ENCODE data around the gene SMPD1.
"Not testable (repeated sequence)": the region's sequence is repeated elsewhere in the genome, so short reads cannot be mapped to it uniquely, and the experiment has no call there.

Gene SMPD1

DNA sequence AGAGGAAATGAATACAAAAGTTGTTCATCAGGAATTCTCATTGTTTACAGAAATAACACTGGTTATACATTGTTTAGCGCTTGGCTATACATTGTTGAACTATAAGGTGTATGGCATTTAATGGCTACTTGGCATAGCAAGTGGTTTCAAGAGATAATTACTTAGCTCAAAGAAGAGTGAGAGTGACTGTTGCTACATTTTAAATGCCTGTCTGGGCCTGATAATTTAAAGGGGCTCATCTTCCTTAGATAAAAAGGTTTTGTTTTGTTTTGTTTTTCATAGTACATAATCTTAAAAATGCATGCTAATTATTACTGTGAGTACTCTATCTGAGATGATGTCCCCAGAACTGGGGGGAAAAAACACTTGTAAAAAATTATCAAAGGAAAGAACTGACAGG is 1.5 kb upstream of the SMPD1 start:
- DNase-seq (ENCODE audit: low read depth, low spot score): no peak

DNA sequence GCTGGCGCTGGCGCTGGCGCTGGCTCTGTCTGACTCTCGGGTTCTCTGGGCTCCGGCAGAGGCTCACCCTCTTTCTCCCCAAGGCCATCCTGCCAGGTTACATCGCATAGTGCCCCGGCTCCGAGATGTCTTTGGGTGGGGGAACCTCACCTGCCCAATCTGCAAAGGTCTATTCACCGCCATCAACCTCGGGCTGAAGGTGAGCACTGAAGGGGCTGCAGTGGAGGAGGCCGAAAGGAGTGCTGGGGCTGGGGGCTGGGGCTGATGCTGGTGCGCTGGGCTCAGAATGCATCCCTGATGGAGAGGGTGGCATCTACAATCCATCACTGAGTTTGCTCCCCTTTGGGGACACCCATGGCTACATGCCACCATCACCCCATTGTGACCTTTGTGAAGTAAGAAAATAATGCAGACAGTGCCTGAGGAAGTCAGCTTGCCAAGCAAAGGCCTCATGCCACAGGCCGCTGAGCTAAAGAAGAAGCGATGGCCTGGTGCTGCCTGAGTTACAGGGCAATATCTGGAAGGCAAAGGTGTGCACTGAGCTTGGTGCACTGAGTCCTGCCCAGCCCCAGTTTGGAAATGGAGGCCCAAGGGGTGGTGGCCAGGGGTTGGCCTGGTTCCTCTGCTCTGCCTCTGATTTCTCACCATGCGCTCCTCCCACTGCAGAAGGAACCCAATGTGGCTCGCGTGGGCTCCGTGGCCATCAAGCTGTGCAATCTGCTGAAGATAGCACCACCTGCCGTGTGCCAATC is 620 bp downstream of the SMPD1 start:
- no peak for DNase-seq (ENCODE audit: low read depth, low spot score)

DNA sequence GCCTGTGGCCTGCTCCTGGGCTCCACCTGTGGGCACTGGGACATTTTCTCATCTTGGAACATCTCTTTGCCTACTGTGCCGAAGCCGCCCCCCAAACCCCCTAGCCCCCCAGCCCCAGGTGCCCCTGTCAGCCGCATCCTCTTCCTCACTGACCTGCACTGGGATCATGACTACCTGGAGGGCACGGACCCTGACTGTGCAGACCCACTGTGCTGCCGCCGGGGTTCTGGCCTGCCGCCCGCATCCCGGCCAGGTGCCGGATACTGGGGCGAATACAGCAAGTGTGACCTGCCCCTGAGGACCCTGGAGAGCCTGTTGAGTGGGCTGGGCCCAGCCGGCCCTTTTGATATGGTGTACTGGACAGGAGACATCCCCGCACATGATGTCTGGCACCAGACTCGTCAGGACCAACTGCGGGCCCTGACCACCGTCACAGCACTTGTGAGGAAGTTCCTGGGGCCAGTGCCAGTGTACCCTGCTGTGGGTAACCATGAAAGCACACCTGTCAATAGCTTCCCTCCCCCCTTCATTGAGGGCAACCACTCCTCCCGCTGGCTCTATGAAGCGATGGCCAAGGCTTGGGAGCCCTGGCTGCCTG is 1.4 kb downstream of the SMPD1 start:
- no peak for DNase-seq (ENCODE audit: low read depth, low spot score)

- not testable (repeated sequence) for DNase-seq (ENCODE audit: low read depth, low spot score)
Observed at GRCh38 chr11:6392251-6392650, 2.0 kb downstream of the SMPD1 start.

DNA sequence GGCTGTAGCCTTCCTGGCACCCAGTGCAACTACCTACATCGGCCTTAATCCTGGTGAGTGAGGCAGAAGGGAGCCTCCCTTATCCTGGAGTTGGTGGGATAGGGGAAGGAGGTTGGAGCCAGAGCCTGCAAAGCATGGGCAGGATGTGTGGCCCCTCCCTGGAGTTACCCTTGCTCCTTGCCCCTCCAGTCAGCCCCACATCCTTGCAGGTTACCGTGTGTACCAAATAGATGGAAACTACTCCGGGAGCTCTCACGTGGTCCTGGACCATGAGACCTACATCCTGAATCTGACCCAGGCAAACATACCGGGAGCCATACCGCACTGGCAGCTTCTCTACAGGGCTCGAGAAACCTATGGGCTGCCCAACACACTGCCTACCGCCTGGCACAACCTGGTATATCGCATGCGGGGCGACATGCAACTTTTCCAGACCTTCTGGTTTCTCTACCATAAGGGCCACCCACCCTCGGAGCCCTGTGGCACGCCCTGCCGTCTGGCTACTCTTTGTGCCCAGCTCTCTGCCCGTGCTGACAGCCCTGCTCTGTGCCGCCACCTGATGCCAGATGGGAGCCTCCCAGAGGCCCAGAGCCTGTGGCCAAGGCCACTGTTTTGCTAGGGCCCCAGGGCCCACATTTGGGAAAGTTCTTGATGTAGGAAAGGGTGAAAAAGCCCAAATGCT is 3.9 kb downstream of the SMPD1 start:
- DNase-seq (ENCODE audit: low read depth, low spot score): no peak

DNA sequence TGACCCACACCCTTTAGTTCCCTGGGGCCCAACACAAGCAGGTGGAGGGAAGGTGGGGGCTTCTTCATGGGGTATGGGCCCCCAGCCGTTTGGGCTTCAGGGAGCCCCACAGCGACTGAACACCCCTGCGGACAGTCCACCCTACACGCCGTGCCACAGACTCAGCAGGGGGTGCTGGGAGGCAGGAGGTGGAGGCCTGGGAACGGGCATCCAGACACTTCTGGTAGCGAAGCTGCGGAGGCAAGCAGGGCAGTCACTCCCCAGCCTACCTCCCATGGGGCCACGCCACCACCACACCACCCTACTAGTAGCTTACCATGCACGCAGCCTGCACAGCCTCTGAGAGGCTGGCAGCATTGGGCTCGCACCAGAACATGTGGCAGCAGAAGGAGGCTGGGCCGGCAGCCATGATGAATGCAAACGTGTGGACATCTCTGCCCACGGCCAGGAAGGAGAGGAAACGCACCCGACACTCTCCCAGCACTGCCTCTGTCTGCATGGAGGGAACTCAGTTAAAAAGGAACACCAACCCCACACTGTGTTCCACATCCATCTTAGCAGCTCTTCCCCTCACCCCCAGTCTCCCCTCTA is 5.3 kb downstream of the SMPD1 start:
- DNase-seq (ENCODE audit: low read depth, low spot score): no peak

DNA sequence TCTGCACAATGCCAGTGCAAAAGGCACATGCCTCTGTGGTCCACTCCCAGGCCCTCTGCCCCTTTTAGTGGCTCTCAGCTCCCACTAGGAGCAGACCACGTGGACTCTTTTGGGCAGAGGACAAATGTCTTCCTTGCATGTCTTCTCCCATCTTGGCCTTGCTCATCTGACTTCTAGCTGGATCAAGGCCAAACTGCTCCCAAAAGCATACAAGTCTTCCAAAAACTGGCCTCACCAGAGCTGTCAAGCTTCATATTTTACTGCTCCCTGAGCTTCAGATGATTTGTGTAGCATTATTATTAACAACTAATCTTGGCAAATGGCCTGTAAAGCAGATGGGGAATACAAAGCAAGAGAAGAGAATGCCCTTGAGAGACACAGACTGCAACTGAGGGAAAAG is 6.9 kb downstream of the SMPD1 start:
- no peak for DNase-seq (ENCODE audit: low read depth, low spot score)

- no peak for DNase-seq (ENCODE audit: low read depth, low spot score)
Observed at GRCh38 chr11:6397636-6398035, 7.4 kb downstream of the SMPD1 start.

GRCh38 chr11:6400431-6401345 is 10.4 kb downstream of the SMPD1 start:
- DNase-seq (ENCODE audit: low read depth, low spot score): no peak

DNA sequence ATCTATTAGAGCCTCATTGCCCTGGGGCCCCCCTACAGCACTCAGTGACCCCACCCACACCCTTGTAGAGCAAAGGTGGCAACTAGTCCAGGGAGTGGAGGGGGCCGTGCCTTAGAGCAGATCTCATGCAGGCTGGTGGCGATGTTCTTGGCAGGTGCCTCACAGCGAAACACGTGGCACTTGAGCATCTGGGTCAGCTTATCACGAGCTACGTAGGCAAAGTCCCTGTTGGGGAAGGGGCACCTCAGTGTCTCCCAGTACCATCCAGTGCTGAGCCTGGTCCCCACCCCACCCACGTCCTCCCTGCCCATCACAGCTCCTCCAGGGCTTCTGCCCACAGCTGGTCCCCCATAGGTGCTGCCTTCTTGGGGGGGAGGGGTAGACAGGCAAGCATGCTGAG is 11.2 kb downstream of the SMPD1 start:
- DNase-seq (ENCODE audit: low read depth, low spot score): no peak

DNA sequence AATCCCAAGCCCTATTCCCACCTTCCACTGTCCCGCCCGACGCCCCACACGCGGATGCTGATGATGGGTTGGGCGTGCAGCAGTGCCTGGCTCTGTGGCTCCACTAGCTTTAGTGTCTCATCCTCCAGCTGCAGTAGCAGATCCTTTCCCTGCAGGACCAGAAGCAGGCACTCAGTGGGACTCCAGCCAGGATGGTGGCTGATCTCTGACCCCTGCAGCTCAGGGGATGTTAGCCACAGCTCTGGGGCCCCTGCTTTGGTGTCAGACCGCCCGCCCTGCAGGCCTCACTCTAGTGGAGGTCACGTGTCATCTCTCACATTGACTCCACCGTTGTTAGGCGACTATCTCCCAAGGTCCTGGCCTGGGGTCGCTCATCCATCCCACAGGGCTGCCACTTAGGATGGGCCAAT is 11.8 kb downstream of the SMPD1 start:
- no peak for DNase-seq (ENCODE audit: low read depth, low spot score)

- DNase-seq (ENCODE audit: low read depth, low spot score): no peak
Observed at GRCh38 chr11:6402561-6402981, 12.3 kb downstream of the SMPD1 start.

GRCh38 chr11:6403539-6403938 is 13.3 kb downstream of the SMPD1 start:
- DNase-seq (ENCODE audit: low read depth, low spot score): no peak

DNA sequence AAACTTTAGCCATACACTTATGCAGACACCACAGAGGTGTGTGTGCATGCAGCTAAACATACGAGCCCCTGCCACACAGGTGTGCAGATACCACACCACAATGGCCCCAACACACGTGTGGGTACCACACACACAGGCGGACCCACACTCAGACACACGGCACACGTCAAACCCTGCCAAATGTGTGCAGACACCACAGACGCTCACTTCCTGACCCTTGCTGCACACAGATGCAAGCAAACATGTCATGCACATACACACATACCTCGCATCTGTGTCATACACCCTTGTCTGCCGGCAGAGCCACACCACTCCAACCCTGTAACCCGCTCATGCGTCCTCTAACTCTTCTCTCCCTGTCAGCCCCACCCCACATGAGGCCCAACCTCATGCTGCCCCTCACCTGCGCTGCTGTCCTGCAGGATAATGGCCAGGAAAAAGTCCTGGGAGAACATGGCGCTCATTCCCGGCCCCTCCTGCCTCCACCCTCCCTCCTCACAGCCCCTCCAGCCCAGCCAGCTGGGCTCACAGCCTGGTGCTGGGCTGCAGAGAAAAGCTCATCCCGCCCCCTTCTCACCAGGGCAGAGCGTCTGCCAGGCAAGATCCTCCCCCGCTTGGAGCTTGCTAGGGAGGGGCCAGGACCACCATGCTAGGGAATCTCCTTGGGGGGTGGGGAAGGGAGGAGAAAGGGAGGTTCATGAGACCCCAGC is 14.2 kb downstream of the SMPD1 start:
- DNase-seq (ENCODE audit: low read depth, low spot score): no peak

GRCh38 chr11:6405052-6405667 is 14.9 kb downstream of the SMPD1 start:
- DNase-seq (ENCODE audit: low read depth, low spot score): peak; percentile 75

- no peak for DNase-seq (ENCODE audit: low read depth, low spot score)
Observed at GRCh38 chr11:6405846-6406245, 15.6 kb downstream of the SMPD1 start.

DNA sequence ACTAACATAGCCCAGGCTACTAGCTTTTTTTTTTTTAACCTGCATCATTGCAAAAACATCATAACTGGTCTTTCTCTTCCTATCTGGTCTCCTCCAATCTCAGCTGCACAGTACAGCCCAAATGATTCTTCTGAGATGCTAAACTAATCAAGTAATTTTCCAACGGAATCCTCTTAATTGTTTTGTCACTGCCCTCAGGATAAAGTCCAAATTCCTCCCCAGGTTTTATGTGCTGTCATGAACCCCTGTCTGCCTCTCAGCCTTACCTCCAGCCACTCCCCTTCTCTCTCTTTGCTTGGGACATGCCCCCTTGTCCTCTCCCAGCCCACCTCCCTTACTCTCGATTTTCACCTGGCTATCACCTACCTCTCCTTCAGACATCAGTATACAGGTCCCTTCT is 16.1 kb downstream of the SMPD1 start:
- DNase-seq (ENCODE audit: low read depth, low spot score): no peak

DNA sequence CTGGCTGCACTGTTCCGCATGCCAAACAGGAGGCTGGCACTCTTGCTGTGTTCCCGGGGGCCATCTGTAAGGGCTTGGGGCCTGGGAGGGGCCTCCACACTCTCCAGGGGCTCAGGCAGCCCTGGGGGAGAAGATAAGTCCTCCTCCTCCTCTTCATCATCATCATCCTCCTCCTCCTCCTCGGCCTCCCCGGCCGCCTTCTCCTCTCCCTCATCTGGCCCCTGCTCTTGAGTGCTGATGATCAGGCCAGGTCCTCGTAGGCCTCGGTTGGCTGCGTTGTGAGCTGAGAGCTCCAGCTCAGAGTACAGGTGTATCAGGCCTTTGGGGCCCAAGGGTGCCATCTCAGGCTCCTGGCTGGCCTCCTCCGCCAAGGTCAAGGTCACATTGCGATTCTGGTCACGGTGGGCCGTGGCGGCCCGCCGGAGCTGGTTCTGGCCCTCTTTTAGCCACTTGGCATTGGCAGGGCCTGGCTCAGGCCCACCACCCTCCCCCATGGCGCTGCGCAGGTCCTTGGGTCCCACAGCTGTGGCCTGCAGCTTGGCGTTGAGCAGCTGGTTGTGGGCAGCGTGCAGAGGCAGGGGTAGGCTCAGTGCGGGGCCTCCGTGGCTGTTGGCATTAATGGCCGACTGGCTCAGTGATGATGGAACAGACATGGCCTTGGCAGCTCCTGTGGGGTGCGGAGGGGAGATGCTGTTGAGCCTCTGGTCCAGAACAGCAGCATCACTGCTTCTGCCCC is 20.6 kb downstream of the SMPD1 start:
- no peak for DNase-seq (ENCODE audit: low read depth, low spot score)

DNA sequence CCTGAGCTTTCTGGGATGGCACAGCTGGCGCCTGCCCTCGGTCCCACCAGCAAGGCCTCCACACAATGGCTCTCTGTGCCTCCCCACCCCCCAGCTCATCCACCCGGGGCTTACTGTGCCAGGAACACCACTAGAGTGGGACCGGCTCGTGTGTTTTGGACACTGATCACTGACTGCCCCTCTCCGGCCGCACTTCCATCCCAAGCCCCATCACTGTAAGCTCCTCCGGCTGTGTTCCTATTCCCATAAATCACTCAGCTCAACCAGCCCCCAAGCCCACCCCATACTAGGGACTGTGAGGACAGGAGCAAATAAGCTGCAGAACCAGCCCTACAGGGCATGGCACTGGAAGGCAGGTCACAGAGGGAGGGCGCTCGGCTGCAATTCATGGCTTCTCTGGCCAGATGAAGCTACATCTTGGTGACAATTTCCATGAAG is 21.3 kb downstream of the SMPD1 start:
- no peak for DNase-seq (ENCODE audit: low read depth, low spot score)

DNA sequence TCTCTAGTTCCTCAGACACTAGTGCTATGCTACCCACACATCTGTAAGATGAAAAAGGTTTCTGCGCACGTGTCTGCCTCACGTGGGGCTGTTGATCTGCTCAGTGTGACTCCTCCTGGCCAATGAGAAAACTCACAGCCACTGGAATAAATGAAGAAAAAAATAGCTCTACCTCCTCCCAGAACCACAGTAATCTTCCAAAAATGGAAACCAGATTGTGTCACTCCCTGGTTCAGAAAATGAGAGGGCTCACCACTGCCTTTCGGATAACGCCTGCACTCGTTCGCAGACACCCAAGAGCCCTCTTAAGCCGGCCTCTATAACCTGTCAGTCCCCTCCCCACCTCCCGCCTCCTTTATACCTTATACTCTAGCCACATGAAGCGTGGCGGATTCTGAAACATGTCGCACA is 23.5 kb downstream of the SMPD1 start:
- DNase-seq (ENCODE audit: low read depth, low spot score): no peak

Measured in iPS DF 19.7 (cell line).